B cell (primary cell): Measurements from ENCODE around the gene HDAC5.

ENCODE experiments used
- EZH2 ChIP-seq: IDR thresholded peaks from 2 replicates; pipeline ENCODE4 v1.6.1; 2012; ENCODE audit warnings: borderline replicate concordance, low read depth, mild to moderate bottlenecking, moderate library complexity, low read length; ENCODE audit not compliant: insufficient read depth, poor library complexity, severe bottlenecking
- TF ChIP-seq, protein P1 (sequence below): fragments of 200-600 bp; IDR thresholded peaks from one replicate; pipeline ENCODE4 v1.8.0; 2022; ENCODE audit warnings: antibody characterized with exemption, mild to moderate bottlenecking

DNA sequence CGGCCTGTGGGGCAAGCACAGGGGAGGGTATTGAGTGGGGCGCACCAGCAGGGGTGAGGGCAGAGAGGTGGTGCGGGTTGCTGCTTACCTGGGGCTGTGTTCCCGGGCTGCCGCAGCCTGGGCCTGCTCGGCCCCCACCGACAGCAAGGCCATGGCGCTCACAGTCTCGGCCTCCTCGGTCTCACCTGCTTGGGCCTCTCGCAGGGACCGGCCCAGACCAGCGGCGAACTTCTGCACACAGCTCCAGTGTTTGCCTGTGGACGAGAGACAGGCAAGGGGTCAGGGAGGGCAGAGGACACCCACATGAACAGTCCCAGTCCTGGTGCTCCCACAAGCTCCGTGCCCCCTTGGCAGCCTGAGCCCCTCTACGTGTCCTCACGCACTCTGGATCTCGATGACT lies 45.0 kb downstream of the HDAC5 start:
- no peak for TF ChIP-seq EZH2
- TF ChIP-seq, protein P1, sequence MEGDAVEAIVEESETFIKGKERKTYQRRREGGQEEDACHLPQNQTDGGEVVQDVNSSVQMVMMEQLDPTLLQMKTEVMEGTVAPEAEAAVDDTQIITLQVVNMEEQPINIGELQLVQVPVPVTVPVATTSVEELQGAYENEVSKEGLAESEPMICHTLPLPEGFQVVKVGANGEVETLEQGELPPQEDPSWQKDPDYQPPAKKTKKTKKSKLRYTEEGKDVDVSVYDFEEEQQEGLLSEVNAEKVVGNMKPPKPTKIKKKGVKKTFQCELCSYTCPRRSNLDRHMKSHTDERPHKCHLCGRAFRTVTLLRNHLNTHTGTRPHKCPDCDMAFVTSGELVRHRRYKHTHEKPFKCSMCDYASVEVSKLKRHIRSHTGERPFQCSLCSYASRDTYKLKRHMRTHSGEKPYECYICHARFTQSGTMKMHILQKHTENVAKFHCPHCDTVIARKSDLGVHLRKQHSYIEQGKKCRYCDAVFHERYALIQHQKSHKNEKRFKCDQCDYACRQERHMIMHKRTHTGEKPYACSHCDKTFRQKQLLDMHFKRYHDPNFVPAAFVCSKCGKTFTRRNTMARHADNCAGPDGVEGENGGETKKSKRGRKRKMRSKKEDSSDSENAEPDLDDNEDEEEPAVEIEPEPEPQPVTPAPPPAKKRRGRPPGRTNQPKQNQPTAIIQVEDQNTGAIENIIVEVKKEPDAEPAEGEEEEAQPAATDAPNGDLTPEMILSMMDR = no peak
